Spleen (tissue), 11 donors: Measurements from ENCODE around the gene KIF12. TPM values are rescaled to one million over a fixed set of nuclear protein-coding genes. Genes with fewer than 3 reads are reported as not detected.

Experiments used
- DNase-seq: peaks from one replicate; pipeline ENCODE4 v3.0.0-alpha.2; 2020
- H3K27ac ChIP-seq, 8 donors: fragments of 200-600 bp; sonication (generic) in 7 of 8; 1 replicate in 4 of 8; 2 replicates in 4 of 8; pipeline versions ENCODE4 v1.5.0 to v1.8.0; 2016 to 2021; ENCODE audit warnings: inconsistent platforms in 4 of 8, mild to moderate bottlenecking in 4 of 8, moderate library complexity in 1 of 8
- H3K27me3 ChIP-seq, 7 donors: fragments of 200-600 bp; sonication (generic) in 6 of 7; replicated peaks in 1 of 7; 1 replicate in 4 of 7; 2 replicates in 3 of 7; pipeline versions ENCODE4 v1.5.0 to v1.8.0; 2016 to 2021; ENCODE audit warnings: inconsistent platforms in 3 of 7, mild to moderate bottlenecking in 1 of 7
- H3K36me3 ChIP-seq, 6 donors: fragments of 200-600 bp; sonication (generic) in 5 of 6; 1 replicate in 4 of 6; 2 replicates in 2 of 6; pipeline versions ENCODE4 v1.5.0 to v1.8.0; 2016 to 2021; ENCODE audit warnings: inconsistent platforms in 2 of 6
- H3K4me1 ChIP-seq, 6 donors: fragments of 200-600 bp; sonication (generic) in 5 of 6; 1 replicate in 3 of 6; 2 replicates in 3 of 6; pipeline versions ENCODE4 v1.5.0 to v1.8.0; 2016 to 2021; ENCODE audit warnings: inconsistent platforms in 3 of 6
- H3K4me3 ChIP-seq, 8 donors: fragments of 200-600 bp; sonication (generic) in 7 of 8; 1 replicate in 4 of 8; 2 replicates in 4 of 8; pipeline versions ENCODE4 v1.5.0 to v1.8.0; 2016 to 2021; ENCODE audit warnings: inconsistent platforms in 4 of 8, mild to moderate bottlenecking in 4 of 8, moderate library complexity in 2 of 8
- H3K9me3 ChIP-seq, 8 donors: fragments of 200-600 bp; sonication (generic) in 7 of 8; 1 replicate in 4 of 8; 2 replicates in 4 of 8; pipeline versions ENCODE4 v1.5.0 to v1.8.0; 2016 to 2021; ENCODE audit warnings: inconsistent platforms in 4 of 8
- POLR2A ChIP-seq, 3 donors: fragments of 450-650 bp; IDR thresholded peaks; one replicate each; pipeline ENCODE4 v1.5.1; 2017; ENCODE audit warnings: antibody characterized with exemption in 3 of 3, mild to moderate bottlenecking in 1 of 3
- POLR2AphosphoS5 ChIP-seq, 3 donors: sonication (generic); formaldehyde crosslinking; IDR thresholded peaks; one replicate each; pipeline ENCODE4 v1.5.1; 2017; ENCODE audit warnings: antibody characterized with exemption in 3 of 3
- WGBS, 5 donors: extraction: QIAGEN DNeasy Blood & Tissue Kit in 3 of 5; methylation state at CpG; one replicate each; pipeline versions ENCODE4 v1.1.5 to v1.1.7; 2013 to 2018; 5-methylcytosine and 5-hydroxymethylcytosine counted together
- intact Hi-C: fragments of 100-400 bp; cut with DNase I; formaldehyde crosslinking; loops from one replicate; pipeline ENCODE4 v1.15.0; 2023; ENCODE audit warnings: low total_unique reads
- polyA plus RNA-seq, 3 donors: library from polyadenylated mRNA; stranded (reverse); fragments of 200-250 nt; gene quantifications; one replicate each; pipeline ENCODE4 v1.2.1, GENCODE V29; 2013
- total RNA-seq, 7 donors: library from RNA; depleted of rRNA in 3 of 7; stranded (reverse); fragments of >200 nt in 3 of 7; fragmentation: NEBNext Ultra II Directional in 4 of 7; extraction: Animal tissue kit (Norgen Biotek cat#: 25700) in 4 of 7; gene quantifications; one replicate each; pipeline versions ENCODE4 v1.1.0 to v1.2.1, GENCODE V29; 2016 to 2021
- TF ChIP-seq, protein P1 (sequence below), 11 experiments: fragments of 200-600 bp in 7 of 11; fragments of 450-650 bp in 4 of 11; sonication (generic) in 4 of 11; IDR thresholded peaks in 8 of 11; conservative IDR thresholded peaks in 3 of 11; 1 replicate in 7 of 11; 2 replicates in 4 of 11; pipeline versions ENCODE4 v1.4.0 to v1.8.0; 2016 to 2021; ENCODE audit warnings: antibody characterized with exemption in 11 of 11, inconsistent platforms in 4 of 11, mild to moderate bottlenecking in 1 of 11
- donor health status: healthy with polysubstance abuse.
- donor health status: DM: no; HTN: no; CAD: no; lungs with moderate emphysema.
- donor health status: DM: no; HTN: no; CAD: no.
- donor health status: Bipolar disorder and iron deficiency.
- donor health status: healthy.
- donor health status: DM: no; HTN: no; CAD: no.
- donor health status: DM: yes; HTN: yes; CAD: no.

Gene KIF12
- total and polyA plus RNA-seq, 10 donors, result 0.20 to 1.5 (median 0.26) TPM; not detected in 5

DNA sequence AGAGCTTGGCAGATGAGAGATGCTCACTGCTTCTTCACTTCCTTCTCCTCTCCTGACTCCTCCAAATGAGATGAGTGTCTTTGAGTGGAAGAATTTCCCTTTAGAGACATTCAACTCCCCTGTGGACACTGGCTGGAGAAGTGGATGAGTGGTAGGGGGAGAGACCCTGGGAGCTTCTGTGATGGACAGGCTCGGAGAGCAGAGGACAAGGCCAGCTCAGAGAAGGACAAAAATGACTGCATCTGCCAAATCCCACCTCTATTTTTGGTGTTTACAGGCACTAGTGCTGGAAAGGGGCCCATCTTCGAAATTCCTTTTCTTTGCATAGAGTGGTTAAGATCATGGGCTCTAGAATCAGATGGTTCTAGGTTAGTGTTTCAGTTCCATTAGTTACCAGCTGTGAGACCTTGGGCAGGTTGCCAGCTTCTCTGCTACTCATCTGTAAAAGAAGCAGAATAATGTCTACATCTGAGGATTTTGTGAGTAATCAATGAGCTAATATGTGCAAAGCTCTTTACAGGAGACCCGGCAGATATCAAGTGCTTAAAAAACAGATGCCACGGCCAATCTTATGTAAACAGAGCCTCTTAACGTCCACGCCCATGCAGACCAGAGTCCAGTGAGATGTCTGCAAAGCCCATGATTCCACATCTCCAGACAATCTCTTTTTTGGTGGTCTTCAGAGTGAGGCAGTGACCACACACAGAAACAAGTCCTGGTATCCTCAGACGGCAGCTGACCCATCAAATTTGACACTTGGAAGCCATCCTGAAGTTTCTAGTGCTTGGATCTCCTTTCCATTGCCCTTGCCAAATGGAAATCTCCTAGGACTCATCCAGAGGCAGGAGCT, 42.7 kb upstream of the KIF12 start:
- intact Hi-C loops, result no loop called here
- TF ChIP-seq POLR2A (IDR thresholded peaks at IDR 0.05), result no peak
- no peak for TF ChIP-seq POLR2AphosphoS5 (IDR thresholded peaks at IDR 0.05)
- TF ChIP-seq, protein P1, sequence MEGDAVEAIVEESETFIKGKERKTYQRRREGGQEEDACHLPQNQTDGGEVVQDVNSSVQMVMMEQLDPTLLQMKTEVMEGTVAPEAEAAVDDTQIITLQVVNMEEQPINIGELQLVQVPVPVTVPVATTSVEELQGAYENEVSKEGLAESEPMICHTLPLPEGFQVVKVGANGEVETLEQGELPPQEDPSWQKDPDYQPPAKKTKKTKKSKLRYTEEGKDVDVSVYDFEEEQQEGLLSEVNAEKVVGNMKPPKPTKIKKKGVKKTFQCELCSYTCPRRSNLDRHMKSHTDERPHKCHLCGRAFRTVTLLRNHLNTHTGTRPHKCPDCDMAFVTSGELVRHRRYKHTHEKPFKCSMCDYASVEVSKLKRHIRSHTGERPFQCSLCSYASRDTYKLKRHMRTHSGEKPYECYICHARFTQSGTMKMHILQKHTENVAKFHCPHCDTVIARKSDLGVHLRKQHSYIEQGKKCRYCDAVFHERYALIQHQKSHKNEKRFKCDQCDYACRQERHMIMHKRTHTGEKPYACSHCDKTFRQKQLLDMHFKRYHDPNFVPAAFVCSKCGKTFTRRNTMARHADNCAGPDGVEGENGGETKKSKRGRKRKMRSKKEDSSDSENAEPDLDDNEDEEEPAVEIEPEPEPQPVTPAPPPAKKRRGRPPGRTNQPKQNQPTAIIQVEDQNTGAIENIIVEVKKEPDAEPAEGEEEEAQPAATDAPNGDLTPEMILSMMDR (IDR thresholded peaks at IDR 0.05 in 8 of 11, conservative IDR thresholded peaks at IDR 0.05 in 3 of 11), result no peak
- H3K27me3 ChIP-seq, result peaks cover 0 to 59% (median 0%) of the 10 kb centered on the region in 7 donors
- H3K4me1 ChIP-seq, result peaks cover 0 to 9% (median 0%) of the 10 kb centered on the region in 6 donors
- H3K27ac ChIP-seq, result no peak overlapping the region
- no peak for DNase-seq
- H3K4me3 ChIP-seq, result no peak overlapping the region
- H3K36me3 ChIP-seq, result no peaks in the 10 kb centered on the region
- 63 to 81% (median 72%) methylated on average over 7 of the region's 7 CpGs for WGBS, 5 donors
- H3K9me3 ChIP-seq, result no peaks in the 10 kb centered on the region

DNA sequence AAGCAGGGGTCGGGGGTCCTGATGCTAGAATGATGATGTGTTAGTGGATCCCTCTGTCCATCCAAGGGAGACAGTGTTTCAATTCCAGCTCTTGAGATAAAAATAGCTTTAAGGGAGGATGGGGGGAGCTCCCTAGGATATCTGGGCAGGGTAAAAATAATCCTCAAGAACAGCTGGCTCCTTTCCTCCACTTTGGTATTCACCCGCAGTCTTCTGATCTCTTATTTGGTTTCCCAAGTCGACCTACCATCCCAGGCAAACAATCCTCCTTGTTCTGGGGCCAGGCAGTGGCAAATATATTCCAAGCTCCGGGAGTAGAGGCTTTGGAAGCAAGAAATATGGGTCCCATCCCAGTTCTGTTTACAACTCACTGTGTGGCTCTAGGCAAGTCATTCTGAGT, 41.8 kb upstream of the KIF12 start:
- H3K27me3 ChIP-seq, result peaks cover 0 to 65% (median 0%) of the 10 kb centered on the region in 7 donors
- DNase-seq, result no peak
- no peak overlapping the region for H3K27ac ChIP-seq
- intact Hi-C loops, result no loop called here
- WGBS, 5 donors, result 54 to 80% (median 69%) methylated on average over 4 of the region's 4 CpGs
- TF ChIP-seq POLR2A (IDR thresholded peaks at IDR 0.05) (no peak), POLR2AphosphoS5 (IDR thresholded peaks at IDR 0.05) (no peak)
- TF ChIP-seq, protein P1 (IDR thresholded peaks at IDR 0.05 in 8 of 11, conservative IDR thresholded peaks at IDR 0.05 in 3 of 11), result no peak
- peaks cover 0 to 9% (median 0%) of the 10 kb centered on the region in 6 donors for H3K4me1 ChIP-seq
- H3K4me3 ChIP-seq, result no peak overlapping the region
- no peaks in the 10 kb centered on the region for H3K36me3 ChIP-seq
- no peaks in the 10 kb centered on the region for H3K9me3 ChIP-seq

DNA sequence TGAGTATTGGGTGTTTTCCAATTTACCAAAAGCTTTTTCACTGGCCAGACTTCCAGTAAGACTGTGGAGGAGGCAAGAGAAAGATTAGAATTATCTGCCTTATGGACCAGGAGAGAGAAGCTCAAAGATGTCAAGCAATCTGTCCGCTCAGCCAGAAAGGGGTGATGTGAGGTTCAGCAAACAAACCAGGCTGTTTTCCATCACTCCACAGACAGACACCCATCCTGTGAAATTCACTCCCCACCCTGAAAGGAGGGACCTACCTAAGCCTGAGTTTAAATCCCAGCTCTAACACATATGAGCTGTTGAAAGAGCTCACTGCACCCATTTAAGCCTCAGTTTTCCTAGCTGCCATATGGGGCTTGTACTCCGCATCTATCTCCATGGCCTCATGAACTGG, 41.3 kb upstream of the KIF12 start:
- WGBS, 5 donors, result 86 to 100% (median 93%) methylated on average over 2 of the region's 2 CpGs
- intact Hi-C loops, result no loop called here

GRCh38 chr9:114139071-114139470, 40.0 kb upstream of the KIF12 start:
- no peak overlapping the region for H3K4me3 ChIP-seq
- TF ChIP-seq POLR2A (IDR thresholded peaks at IDR 0.05) (no peak), POLR2AphosphoS5 (IDR thresholded peaks at IDR 0.05) (no peak)
- TF ChIP-seq, protein P1 (IDR thresholded peaks at IDR 0.05 in 8 of 11, conservative IDR thresholded peaks at IDR 0.05 in 3 of 11), result no peak
- no peaks in the 10 kb centered on the region for H3K9me3 ChIP-seq
- H3K4me1 ChIP-seq, result peaks cover 0 to 9% (median 0%) of the 10 kb centered on the region in 6 donors
- intact Hi-C loops, result no loop called here
- DNase-seq, result no peak
- WGBS, 5 donors, result 64 to 80% (median 71%) methylated on average over 5 of the region's 5 CpGs
- H3K27me3 ChIP-seq, result peaks cover 0 to 48% (median 0%) of the 10 kb centered on the region in 7 donors
- H3K27ac ChIP-seq, result no peak overlapping the region
- no peaks in the 10 kb centered on the region for H3K36me3 ChIP-seq

More for the DNA sequence above, 41.3 kb upstream of the KIF12 start:
- Histone ChIP-seq H3K27ac (no peak overlapping the region), H3K4me3 (no peak overlapping the region), H3K4me1 (peaks cover 0 to 9% (median 0%) of the 10 kb centered on the region in 6 donors), H3K9me3 (no peaks in the 10 kb centered on the region), H3K27me3 (peaks cover 0 to 61% (median 0%) of the 10 kb centered on the region in 7 donors), H3K36me3 (no peaks in the 10 kb centered on the region)
- DNase-seq, result no peak
- TF ChIP-seq POLR2A (IDR thresholded peaks at IDR 0.05) (no peak), POLR2AphosphoS5 (IDR thresholded peaks at IDR 0.05) (no peak)
- TF ChIP-seq, protein P1 (IDR thresholded peaks at IDR 0.05 in 8 of 11, conservative IDR thresholded peaks at IDR 0.05 in 3 of 11), result no peak
